K562 (cell line): Measurements from ENCODE around the gene CHAD. TPM values are rescaled to one million over a fixed set of nuclear protein-coding genes. Genes with fewer than 3 reads are reported as not detected.

ENCODE experiments used
- CBFA2T3 ChIP-seq: fragments of 450-650 bp; IDR thresholded peaks from 2 replicates; pipeline ENCODE4 v1.6.1; 2017
- GABPA ChIP-seq: fragments of 200-800 bp; sonication (Bioruptor generic); conservative IDR thresholded peaks from 2 replicates; pipeline ENCODE4 v1.6.1; 2016; ENCODE audit warnings: low read depth, missing genetic modification characterization, missing compliant biosample characterization
- MIER1 ChIP-seq: fragments of 450-650 bp; IDR thresholded peaks from 2 replicates; pipeline ENCODE4 v1.6.1; 2016; ENCODE audit warnings: antibody characterized with exemption, mild to moderate bottlenecking, low read depth
- SMC3 ChIP-seq: conservative IDR thresholded peaks from 2 replicates; pipeline ENCODE4 v1.6.1; 2011; ENCODE audit warnings: low read depth, low read length, improper control_type of control experiment; ENCODE audit not compliant: insufficient read depth
- STAG1 ChIP-seq: sonication (generic); formaldehyde crosslinking; IDR thresholded peaks from 2 replicates; pipeline ENCODE4 v1.5.0; 2020; ENCODE audit warnings: missing genetic modification reagents, borderline replicate concordance
- TCF3 ChIP-seq: sonication (generic); formaldehyde crosslinking; IDR thresholded peaks from 2 replicates; pipeline ENCODE4 v1.4.0; 2020; ENCODE audit warnings: mild to moderate bottlenecking, missing genetic modification reagents
- polyA plus RNA-seq, 8 experiments: library from polyadenylated mRNA; depleted of rRNA in 4 of 8; stranded (reverse) in 5 of 8; unstranded in 3 of 8; fragments of >200 nt; fragmentation: Nextera tagmentation in 2 of 8; fragmentation: Illumina TruSeq in 1 of 8; extraction: Ambion mirVana in 2 of 8; extraction: Trizol in 1 of 8; gene quantifications; 2 replicates each; pipeline versions ENCODE4 v1.2.1 to v1.2.3, GENCODE V29; 2011 to 2014; ENCODE audit warnings: inconsistent platforms in 1 of 8, missing spikeins in 1 of 8
- total RNA-seq, 7 experiments: library from RNA; depleted of rRNA in 6 of 7; stranded (reverse); fragments of >200 nt in 6 of 7; fragmentation: Illumina TruSeq in 2 of 7; extraction: Trizol in 2 of 7; gene quantifications; 2 replicates each; pipeline versions ENCODE4 v1.2.1 to v1.2.3, GENCODE V29; 2011 to 2021; ENCODE audit warnings: low replicate concordance in 1 of 7
- TF ChIP-seq, protein P1 (sequence below): fragments of 450-650 bp; formaldehyde crosslinking; IDR thresholded peaks from 2 replicates; pipeline ENCODE4 v1.4.0; 2020; ENCODE audit warnings: mild to moderate bottlenecking
- TF ChIP-seq, protein P2 (sequence below), 3 experiments: fragments of 200-800 bp in 1 of 3; fragments of 250-450 bp in 1 of 3; fragments of 450-650 bp in 1 of 3; sonication (Bioruptor Pico) in 1 of 3; sonication (Bioruptor generic) in 1 of 3; formaldehyde crosslinking in 1 of 3; IDR thresholded peaks; 2 replicates each; pipeline versions ENCODE4 v1.6.1 to v1.8.0; 2016 to 2022; ENCODE audit warnings: mild to moderate bottlenecking in 2 of 3, missing genetic modification characterization in 2 of 3, missing compliant biosample characterization in 1 of 3, moderate library complexity in 1 of 3
- TF ChIP-seq, protein P3 (sequence below): fragments of 450-650 bp; IDR thresholded peaks from 2 replicates; pipeline ENCODE4 v1.6.1; 2018; ENCODE audit not compliant: partially characterized antibody
- TF ChIP-seq, protein P4 (sequence below), 3 experiments: IDR thresholded peaks in 2 of 3; conservative IDR thresholded peaks in 1 of 3; 2 replicates each; pipeline ENCODE4 v1.5.1; 2011 to 2012; ENCODE audit warnings: low read length in 3 of 3, mild to moderate bottlenecking in 3 of 3, control low read depth in 2 of 3, improper control_type of control experiment in 1 of 3, inconsistent platforms in 1 of 3, low read depth in 1 of 3, mixed read lengths in 1 of 3, moderate library complexity in 1 of 3; ENCODE audit not compliant: insufficient read depth in 2 of 3

CHAD gene
- total and polyA plus RNA-seq, 9 of the 15 experiments (the other 6 are each of a cell fraction or from before 2014, with no cell fraction given): not detected

DNA sequence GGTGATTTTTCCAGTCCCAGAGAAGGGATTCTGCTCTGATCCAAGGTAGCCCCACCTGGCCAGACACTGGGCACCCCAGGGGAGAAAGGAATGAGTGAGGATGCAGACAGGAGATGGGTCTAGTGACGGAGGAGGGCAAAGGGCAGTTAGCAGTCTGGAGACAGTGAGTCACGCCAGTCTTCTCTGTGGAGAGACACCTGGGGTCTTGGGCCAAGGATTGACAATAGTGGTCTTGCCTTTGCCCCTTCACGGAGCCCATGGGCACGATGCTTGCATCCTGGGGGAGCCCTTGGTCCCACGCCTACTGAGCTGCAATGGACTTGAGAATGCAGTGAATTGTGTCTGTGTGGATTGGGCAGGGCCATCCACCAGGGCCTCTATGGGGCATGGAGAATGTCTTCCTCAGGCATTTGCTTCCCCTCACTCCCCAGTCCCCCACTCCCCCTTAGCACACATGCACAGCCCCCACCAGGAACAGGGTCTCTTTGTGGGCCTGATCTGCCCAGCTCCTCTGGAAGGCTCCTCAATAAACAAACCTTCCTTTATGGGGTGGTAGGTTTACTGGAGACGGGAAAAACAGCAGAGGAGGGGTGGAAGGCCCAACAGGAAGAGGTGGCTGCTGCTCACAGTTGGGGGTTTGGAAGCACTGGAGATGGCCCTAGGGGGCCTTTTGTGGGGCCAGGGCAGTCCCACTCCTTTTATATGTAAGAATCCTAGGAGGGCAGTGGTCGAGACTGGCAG, 1.4 kb downstream of the CHAD start (continued):
- TF ChIP-seq, protein P1, sequence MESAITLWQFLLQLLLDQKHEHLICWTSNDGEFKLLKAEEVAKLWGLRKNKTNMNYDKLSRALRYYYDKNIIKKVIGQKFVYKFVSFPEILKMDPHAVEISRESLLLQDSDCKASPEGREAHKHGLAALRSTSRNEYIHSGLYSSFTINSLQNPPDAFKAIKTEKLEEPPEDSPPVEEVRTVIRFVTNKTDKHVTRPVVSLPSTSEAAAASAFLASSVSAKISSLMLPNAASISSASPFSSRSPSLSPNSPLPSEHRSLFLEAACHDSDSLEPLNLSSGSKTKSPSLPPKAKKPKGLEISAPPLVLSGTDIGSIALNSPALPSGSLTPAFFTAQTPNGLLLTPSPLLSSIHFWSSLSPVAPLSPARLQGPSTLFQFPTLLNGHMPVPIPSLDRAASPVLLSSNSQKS (CRISPR knock-in tag): no peak
- TF ChIP-seq, protein P2, sequence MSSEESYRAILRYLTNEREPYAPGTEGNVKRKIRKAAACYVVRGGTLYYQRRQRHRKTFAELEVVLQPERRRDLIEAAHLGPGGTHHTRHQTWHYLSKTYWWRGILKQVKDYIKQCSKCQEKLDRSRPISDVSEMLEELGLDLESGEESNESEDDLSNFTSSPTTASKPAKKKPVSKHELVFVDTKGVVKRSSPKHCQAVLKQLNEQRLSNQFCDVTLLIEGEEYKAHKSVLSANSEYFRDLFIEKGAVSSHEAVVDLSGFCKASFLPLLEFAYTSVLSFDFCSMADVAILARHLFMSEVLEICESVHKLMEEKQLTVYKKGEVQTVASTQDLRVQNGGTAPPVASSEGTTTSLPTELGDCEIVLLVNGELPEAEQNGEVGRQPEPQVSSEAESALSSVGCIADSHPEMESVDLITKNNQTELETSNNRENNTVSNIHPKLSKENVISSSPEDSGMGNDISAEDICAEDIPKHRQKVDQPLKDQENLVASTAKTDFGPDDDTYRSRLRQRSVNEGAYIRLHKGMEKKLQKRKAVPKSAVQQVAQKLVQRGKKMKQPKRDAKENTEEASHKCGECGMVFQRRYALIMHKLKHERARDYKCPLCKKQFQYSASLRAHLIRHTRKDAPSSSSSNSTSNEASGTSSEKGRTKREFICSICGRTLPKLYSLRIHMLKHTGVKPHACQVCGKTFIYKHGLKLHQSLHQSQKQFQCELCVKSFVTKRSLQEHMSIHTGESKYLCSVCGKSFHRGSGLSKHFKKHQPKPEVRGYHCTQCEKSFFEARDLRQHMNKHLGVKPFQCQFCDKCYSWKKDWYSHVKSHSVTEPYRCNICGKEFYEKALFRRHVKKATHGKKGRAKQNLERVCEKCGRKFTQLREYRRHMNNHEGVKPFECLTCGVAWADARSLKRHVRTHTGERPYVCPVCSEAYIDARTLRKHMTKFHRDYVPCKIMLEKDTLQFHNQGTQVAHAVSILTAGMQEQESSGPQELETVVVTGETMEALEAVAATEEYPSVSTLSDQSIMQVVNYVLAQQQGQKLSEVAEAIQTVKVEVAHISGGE (CRISPR knock-in tag; IDR thresholded peaks at IDR 0.05): no peak
- TF ChIP-seq SMC3: no peak
- no peak for TF ChIP-seq MIER1
- TF ChIP-seq, protein P3, sequence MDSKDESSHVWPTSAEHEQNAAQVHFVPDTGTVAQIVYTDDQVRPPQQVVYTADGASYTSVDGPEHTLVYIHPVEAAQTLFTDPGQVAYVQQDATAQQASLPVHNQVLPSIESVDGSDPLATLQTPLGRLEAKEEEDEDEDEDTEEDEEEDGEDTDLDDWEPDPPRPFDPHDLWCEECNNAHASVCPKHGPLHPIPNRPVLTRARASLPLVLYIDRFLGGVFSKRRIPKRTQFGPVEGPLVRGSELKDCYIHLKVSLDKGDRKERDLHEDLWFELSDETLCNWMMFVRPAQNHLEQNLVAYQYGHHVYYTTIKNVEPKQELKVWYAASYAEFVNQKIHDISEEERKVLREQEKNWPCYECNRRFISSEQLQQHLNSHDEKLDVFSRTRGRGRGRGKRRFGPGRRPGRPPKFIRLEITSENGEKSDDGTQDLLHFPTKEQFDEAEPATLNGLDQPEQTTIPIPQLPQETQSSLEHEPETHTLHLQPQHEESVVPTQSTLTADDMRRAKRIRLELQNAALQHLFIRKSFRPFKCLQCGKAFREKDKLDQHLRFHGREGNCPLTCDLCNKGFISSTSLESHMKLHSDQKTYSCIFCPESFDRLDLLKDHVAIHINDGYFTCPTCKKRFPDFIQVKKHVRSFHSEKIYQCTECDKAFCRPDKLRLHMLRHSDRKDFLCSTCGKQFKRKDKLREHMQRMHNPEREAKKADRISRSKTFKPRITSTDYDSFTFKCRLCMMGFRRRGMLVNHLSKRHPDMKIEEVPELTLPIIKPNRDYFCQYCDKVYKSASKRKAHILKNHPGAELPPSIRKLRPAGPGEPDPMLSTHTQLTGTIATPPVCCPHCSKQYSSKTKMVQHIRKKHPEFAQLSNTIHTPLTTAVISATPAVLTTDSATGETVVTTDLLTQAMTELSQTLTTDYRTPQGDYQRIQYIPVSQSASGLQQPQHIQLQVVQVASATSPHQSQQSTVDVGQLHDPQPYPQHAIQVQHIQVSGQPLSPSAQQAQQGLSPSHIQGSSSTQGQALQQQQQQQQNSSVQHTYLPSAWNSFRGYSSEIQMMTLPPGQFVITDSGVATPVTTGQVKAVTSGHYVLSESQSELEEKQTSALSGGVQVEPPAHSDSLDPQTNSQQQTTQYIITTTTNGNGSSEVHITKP: no peak
- TF ChIP-seq, protein P4, sequence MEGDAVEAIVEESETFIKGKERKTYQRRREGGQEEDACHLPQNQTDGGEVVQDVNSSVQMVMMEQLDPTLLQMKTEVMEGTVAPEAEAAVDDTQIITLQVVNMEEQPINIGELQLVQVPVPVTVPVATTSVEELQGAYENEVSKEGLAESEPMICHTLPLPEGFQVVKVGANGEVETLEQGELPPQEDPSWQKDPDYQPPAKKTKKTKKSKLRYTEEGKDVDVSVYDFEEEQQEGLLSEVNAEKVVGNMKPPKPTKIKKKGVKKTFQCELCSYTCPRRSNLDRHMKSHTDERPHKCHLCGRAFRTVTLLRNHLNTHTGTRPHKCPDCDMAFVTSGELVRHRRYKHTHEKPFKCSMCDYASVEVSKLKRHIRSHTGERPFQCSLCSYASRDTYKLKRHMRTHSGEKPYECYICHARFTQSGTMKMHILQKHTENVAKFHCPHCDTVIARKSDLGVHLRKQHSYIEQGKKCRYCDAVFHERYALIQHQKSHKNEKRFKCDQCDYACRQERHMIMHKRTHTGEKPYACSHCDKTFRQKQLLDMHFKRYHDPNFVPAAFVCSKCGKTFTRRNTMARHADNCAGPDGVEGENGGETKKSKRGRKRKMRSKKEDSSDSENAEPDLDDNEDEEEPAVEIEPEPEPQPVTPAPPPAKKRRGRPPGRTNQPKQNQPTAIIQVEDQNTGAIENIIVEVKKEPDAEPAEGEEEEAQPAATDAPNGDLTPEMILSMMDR (IDR thresholded peaks at IDR 0.05 in 2 of 3, conservative IDR thresholded peaks at IDR 0.05 in 1 of 3; ENCODE audit: insufficient read depth in 2 of 3, low read depth in 1 of 3, low read length in 3 of 3): no peak
- no peak for TF ChIP-seq GABPA (tag)
- no peak for TF ChIP-seq CBFA2T3
- TF ChIP-seq TCF3 (CRISPR knock-in tag): no peak
- no peak for TF ChIP-seq STAG1 (CRISPR knock-in tag)
